Measurements from ENCODE around the gene SPINK4.

Gene SPINK4, protein sequence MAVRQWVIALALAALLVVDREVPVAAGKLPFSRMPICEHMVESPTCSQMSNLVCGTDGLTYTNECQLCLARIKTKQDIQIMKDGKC

DNA sequence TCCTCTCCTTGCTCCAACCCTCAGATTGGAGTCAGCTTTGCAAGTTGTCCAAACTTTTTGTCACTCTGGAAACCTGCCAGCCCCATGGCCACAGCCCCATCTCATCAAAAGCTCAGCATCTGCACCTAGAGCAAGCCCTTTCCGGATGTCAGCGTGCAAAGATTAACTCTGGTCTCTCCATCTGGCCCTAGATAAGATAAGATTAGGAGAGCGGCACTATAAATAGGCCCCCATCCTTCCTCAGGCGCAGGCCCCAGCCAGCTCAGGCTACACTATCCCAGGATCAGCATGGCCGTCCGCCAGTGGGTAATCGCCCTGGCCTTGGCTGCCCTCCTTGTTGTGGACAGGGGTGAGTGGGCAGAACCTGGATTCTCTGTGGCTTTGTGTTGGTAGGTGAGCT is at the start of gene SPINK4:
Gene SPINK4, plus strand, starts transcription at position 247 of the 400 bp plus-strand sequence. Its CDS starts 42 bp downstream, at position 289.
- no peak for DNase-seq (ENCODE audit: low read depth)

DNA sequence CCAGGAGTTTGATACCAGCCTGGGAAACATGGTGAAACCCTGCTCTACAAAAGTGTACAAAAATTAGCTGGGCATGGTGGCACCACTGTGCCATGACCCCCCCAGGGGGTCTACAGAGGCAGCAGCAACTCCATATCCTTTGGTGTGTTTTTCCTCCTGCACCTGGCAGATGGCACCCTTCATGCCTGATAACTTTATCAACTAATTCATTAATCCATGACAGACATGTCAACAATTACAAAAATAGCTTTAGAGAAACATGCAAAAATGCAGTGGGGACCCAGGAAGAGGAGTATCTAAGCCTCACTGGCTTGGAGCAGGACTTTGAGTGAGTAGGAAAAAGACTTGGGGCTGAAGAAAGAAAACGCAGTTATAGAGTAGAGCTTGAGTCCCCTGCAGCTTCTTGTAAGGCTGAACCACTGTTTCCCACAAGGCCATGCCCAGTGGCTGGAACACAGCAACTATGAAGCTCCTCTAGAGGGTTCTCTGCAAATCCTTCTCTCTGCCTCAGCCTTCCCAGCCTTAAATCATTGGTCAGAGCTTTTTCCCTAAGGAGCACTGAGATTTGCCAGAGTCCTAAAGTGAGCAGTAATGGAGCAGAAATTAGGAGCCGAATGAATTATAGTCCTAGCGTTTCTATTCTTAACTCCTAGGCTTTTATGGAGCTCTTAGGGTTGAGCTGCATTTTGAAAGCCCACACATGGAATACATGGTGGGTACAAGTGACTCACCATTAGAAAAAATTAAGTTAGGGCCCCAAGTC is 47.3 kb upstream of the SPINK4 start:
- no peak for DNase-seq (ENCODE audit: low read depth)

DNA sequence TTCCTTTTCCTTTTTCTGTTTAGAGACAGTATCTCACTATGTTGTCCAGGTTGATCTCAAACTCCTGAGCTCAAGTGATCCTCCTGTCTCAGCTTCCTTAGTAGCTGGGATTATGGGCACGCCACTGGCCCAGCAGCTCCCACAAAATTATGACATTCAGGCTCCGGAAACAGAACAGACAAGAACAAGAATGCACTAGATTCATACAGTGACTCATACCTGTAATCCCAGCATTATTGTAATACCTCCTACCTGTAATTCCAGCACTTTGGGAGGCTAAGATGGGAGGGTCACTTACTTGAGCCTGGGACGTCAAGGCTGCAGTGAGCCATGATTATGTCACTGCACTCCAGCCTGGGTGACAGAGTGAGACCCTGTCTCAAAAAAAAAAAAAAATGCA is 46.1 kb upstream of the SPINK4 start:
- no peak for DNase-seq (ENCODE audit: low read depth)

DNA sequence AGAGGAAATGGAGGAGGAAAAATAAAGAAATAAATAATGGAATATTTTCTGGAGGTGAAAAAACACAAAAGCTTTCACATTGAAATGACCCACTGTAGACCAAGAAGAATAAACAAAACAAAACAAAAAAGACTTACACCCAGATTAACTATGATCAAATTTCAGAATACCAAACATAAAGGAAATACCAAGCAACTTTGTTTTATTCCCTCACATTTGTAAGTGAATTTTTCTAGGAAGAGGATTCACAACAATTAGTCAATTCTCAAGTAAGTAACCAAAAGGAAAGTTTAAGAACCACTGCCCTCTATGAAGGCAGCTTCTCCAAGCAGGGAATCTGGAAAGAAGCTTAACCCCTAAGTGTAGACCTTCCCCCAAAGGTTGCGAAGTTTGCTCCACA is 43.2 kb upstream of the SPINK4 start:
- no peak for DNase-seq (ENCODE audit: low read depth)

DNA sequence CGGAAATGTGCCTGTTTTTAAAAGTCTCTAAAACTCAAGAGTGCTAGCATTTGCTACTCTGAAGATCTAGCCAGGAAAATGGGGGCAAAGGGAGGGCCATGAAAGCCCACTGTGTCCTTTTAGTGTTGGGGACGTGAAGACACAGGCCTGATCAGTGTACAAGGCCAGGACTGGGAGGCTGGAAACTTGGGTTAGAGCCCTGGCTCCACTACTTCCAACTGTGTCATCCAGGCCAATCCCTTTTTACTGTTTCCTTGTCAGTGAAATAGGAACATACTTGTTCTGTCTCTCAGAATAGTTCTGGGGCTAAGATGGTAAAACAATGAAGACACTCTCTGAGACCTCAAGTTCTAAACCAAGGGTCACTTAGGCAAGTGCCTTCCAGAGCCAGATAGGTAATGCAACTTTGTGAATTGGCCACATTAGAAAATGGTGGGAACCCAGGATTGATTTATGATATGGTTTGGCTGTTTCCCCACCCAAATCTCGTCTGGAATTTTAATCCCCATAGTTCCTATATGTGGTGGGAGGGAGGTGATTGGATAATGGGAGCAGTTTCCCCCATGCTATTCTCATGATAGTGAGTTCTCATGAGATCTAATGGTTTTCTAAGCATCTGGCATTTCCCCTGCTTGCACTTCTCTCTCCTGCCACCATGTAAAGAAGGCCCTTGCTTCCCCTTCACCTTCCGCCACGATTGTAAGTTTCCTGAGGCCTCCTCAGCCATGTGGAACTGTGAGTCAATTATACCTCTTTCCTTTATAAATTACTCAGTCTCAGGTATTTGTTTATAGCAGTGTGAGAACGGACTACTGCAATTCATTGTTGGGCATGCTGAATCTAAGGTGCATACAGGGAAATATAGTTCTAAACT is 42.5 kb upstream of the SPINK4 start:
- no peak for DNase-seq (ENCODE audit: low read depth)

DNA sequence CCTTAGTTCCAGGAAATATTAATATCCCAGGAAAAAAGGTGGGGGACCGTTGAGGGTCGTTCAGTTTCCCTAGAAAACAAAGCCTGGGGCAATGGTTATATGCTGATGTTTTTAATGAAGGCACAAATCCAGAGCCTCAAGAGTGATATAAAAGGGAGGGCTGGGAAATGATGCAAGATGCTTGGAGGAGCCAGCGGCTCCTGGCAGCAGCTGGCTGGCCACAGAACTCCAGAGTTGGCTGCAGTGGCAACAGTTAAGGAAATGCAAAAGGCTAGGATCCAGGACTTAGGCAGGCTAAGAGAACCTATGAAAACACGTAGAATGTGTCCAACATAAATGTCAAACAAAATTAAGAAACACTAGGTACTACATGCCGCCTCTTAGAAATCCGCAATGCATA is 41.8 kb upstream of the SPINK4 start:
- DNase-seq (ENCODE audit: low read depth): no peak

GRCh38 chr9:33202018-33202417 is 37.9 kb upstream of the SPINK4 start:
- DNase-seq (ENCODE audit: low read depth): no peak

DNA sequence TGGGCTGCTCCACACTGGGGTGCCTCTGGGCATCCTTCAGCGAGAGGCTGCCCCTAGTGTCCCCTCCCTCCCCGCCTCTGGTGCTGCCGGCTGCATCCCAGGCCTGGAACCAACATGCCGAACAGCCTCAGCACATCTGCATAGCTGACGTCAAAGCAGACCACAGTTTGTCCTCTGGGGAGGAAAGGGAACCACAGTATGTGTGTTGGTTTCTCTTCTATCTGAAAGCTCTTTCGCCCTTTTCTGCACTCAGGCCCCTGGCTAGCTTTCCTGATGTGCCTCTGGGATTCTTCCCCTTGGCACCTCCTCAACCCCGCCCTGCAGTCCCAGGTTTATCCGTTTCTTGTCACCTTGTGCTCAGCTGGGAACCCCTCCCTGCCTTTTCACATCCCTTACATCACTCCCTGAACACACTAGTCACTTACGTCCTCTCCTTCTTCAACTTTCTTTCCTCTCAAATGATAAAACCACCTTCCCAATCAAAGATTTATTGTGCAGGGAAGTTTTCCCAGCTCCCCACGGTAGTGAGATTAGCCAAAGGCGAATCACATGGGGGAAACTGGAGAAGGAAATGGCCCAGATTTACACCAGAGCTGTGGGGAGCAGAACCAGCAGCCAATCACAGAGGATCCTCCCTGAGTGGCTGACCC is 37.3 kb upstream of the SPINK4 start:
- peak; percentile 3 for DNase-seq (ENCODE audit: low read depth)

DNA sequence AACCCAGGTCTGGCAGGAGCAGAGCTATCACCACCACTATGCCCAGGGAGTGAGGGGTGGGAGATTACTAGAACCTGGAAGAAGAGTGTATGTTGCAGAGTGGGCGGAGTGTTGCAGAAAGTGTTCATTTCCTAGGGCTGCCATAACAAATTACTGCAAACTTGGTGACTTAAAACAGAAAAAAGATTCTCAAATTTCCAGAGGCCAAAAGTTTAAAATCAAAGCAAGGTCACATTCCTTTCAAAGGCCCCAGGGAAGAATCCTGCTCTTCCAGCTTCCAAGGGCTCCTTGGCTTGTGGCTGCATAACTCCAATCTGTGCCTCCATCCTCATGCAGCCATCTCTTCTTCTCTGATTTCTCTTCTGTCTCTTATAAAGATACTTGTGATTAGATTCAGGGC is 30.6 kb upstream of the SPINK4 start:
- no peak for DNase-seq (ENCODE audit: low read depth)

- DNase-seq (ENCODE audit: low read depth): no peak
These were observed 29.8 kb upstream of the SPINK4 start for GRCh38 chr9:33210006-33210715.

GRCh38 chr9:33211695-33212393 is 28.1 kb upstream of the SPINK4 start:
- no peak for DNase-seq (ENCODE audit: low read depth)

- DNase-seq (ENCODE audit: low read depth): no peak
These were observed 19.0 kb upstream of the SPINK4 start for GRCh38 chr9:33220681-33221567.

DNA sequence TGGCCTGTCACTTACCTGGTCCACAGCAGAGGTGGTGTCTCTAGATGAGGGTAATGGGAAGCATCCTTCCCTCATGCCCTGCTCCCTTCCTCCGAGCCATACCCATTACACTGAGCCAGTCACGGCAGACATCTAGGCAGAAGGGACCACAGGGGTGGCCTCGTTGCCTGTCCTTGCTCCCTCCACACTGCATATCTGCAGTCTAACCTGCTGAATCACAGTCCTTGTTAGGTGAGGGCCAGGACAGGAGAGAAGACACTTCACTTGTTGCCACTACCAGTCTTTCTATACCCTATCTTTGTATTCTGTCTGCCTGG is 18.4 kb upstream of the SPINK4 start:
- no peak for DNase-seq (ENCODE audit: low read depth)

GRCh38 chr9:33222031-33222430 is 17.9 kb upstream of the SPINK4 start:
- no peak for DNase-seq (ENCODE audit: low read depth)

GRCh38 chr9:33223696-33224095 is 16.3 kb upstream of the SPINK4 start:
- DNase-seq (ENCODE audit: low read depth): no peak

- peak; percentile 53 for DNase-seq (ENCODE audit: low read depth)
These were observed 14.4 kb upstream of the SPINK4 start for GRCh38 chr9:33225319-33226147.

DNA sequence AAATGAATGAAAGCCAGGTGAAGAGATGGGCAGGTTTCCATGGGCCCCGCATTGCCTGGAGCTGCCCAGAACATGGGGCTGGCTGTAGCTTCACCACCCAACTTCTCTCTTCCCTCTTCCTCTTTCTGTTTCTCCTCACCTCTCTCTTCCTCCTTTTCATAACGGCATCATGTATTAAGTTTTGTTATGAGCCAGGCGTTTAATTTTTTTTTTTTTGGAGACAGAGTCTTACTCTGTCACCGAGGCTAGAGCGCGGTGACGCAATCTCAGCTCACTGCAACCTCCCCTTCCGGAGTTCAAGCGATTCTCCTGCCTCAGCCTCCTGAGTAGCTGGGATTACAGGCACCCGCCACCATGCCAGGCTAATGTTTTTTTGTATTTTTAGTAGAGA is 13.0 kb upstream of the SPINK4 start:
- DNase-seq (ENCODE audit: low read depth): no peak

DNA sequence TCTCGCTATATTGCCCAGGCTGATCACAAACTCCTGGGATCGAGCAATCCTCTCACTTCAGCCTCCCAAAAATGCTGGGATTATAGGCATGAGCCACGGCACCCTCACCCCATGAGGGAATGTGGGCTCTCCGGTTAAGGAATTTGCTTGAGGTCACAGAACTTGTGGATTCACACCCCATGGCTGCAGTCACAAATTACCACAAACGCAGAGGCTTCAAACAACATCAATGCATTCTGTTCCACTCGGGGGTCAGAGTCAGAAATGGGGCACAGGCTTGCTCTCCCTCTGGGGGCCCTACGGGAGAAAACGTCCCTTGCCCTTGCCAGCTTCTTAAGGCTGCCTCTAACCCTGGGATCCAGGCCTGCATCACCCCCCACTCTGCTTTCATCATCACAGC is 12.2 kb upstream of the SPINK4 start:
- no peak for DNase-seq (ENCODE audit: low read depth)

GRCh38 chr9:33228606-33229005 is 11.4 kb upstream of the SPINK4 start:
- DNase-seq (ENCODE audit: low read depth): no peak
